NB4 (cell line): ENCODE results near the gene PIP5K1C.

Source experiments
- MYC ChIP-seq: IDR thresholded peaks from 2 replicates; pipeline ENCODE4 v1.6.1; 2011; ENCODE audit warnings: low read depth, low read length
- POLR2A ChIP-seq: IDR thresholded peaks from 2 replicates; pipeline ENCODE4 v1.6.1; 2011; ENCODE audit warnings: mild to moderate bottlenecking; ENCODE audit not compliant: insufficient read length; ENCODE audit errors: extremely low read depth
- TF ChIP-seq, protein P1 (sequence below): IDR thresholded peaks from one replicate; pipeline ENCODE4 v1.5.1; 2012; ENCODE audit warnings: low read depth, low read length

DNA sequence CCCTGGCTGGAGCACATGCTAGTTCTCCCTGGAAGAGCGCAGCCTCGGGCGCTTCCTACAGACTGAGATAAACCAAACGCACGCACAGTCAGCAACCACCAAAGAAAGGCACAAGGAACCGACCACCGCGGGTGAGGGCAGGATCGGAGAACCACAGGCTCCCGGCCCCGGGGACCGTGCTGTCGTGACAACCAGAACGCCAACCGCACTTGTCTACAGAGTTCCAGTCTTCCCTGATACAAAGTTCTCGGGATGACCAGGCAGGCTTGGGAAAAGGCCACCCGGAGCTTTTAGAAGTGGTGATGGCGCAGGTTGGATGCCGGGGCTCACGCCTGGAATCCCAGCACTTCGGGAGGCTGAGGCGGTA lies 40.5 kb downstream of the PIP5K1C start:
- TF ChIP-seq, protein P1, sequence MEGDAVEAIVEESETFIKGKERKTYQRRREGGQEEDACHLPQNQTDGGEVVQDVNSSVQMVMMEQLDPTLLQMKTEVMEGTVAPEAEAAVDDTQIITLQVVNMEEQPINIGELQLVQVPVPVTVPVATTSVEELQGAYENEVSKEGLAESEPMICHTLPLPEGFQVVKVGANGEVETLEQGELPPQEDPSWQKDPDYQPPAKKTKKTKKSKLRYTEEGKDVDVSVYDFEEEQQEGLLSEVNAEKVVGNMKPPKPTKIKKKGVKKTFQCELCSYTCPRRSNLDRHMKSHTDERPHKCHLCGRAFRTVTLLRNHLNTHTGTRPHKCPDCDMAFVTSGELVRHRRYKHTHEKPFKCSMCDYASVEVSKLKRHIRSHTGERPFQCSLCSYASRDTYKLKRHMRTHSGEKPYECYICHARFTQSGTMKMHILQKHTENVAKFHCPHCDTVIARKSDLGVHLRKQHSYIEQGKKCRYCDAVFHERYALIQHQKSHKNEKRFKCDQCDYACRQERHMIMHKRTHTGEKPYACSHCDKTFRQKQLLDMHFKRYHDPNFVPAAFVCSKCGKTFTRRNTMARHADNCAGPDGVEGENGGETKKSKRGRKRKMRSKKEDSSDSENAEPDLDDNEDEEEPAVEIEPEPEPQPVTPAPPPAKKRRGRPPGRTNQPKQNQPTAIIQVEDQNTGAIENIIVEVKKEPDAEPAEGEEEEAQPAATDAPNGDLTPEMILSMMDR, result no peak
- TF ChIP-seq POLR2A (no peak), MYC (no peak)
